ENCODE measurements around the gene KCTD17. TPM values are rescaled to one million over a fixed set of nuclear protein-coding genes. Genes with fewer than 3 reads are reported as not detected.

The KCTD17 gene
- total and polyA plus RNA-seq, 2 of the 13 experiments (the other 11 are each of a cell fraction or from before 2014, with no cell fraction given), result 5.3 to 11.7 TPM

GRCh38 chr22:37033605-37034430, 17.7 kb upstream of the KCTD17 start (continued):
- peak; percentile 90 for TF ChIP-seq ZNF770 (CRISPR knock-in tag; IDR thresholded peaks at IDR 0.05)
- TF ChIP-seq CHCHD3 (CRISPR knock-in tag; IDR thresholded peaks at IDR 0.05), result no peak
- peak; percentile 33; the same call in 1 of the 2 replicates for TF ChIP-seq FOXJ3 (CRISPR knock-in tag; IDR thresholded peaks at IDR 0.05; ENCODE audit: borderline replicate concordance)
- TF ChIP-seq ZKSCAN5 (CRISPR knock-in tag; IDR thresholded peaks at IDR 0.05), result no peak
- TF ChIP-seq FOXM1 (CRISPR knock-in tag; IDR thresholded peaks at IDR 0.05), result no peak
- TF ChIP-seq NRL (CRISPR knock-in tag; IDR thresholded peaks at IDR 0.05; ENCODE audit: borderline replicate concordance), result no peak; the same call in 1 of the 2 replicates
- TF ChIP-seq ZNF891 (CRISPR knock-in tag; IDR thresholded peaks at IDR 0.05), result peak; percentile 18; the same call in 1 of the 2 replicates
- peak; percentile 59 for TF ChIP-seq ZNF281 (CRISPR knock-in tag; IDR thresholded peaks at IDR 0.05; ENCODE audit: borderline replicate concordance)
- peak; percentile 37; the same call in 1 of the 2 replicates for TF ChIP-seq TFAP4 (IDR thresholded peaks at IDR 0.05; ENCODE audit: borderline replicate concordance, low read depth)
- TF ChIP-seq KLF9 (CRISPR knock-in tag; IDR thresholded peaks at IDR 0.05; ENCODE audit: low read depth), result no peak
- peak; percentile 13; the same call in 1 of the 2 replicates for TF ChIP-seq JUND (CRISPR knock-in tag; IDR thresholded peaks at IDR 0.05)
- TF ChIP-seq UBTF (CRISPR knock-in tag; IDR thresholded peaks at IDR 0.05), result peak; percentile 38
- peak; percentile 82 for TF ChIP-seq NR2F6 (IDR thresholded peaks at IDR 0.05)
- peak; percentile 87 for TF ChIP-seq NR2F6 (CRISPR knock-in tag; IDR thresholded peaks at IDR 0.05)
- TF ChIP-seq GATA4 (IDR thresholded peaks at IDR 0.05; ENCODE audit: borderline replicate concordance, low read depth), result peak; percentile 51; the same call in 1 of the 2 replicates
- TF ChIP-seq SAFB2 (CRISPR knock-in tag; IDR thresholded peaks at IDR 0.05; ENCODE audit: borderline replicate concordance, low read depth), result no peak
- no peak for TF ChIP-seq NFE2 (CRISPR knock-in tag; IDR thresholded peaks at IDR 0.05)
- no peak for TF ChIP-seq GMEB2 (CRISPR knock-in tag; IDR thresholded peaks at IDR 0.05; ENCODE audit: low read depth)
- no peak for TF ChIP-seq ZNF367 (CRISPR knock-in tag; IDR thresholded peaks at IDR 0.05; ENCODE audit: borderline replicate concordance)
- TF ChIP-seq ZFP37 (CRISPR knock-in tag; IDR thresholded peaks at IDR 0.05; ENCODE audit: borderline replicate concordance), result peak; percentile 18; the same call in 1 of the 2 replicates
